Mononuclear cell (primary cell): ENCODE data around the gene STK38. TPM values are rescaled to one million over a fixed set of nuclear protein-coding genes. Genes with fewer than 3 reads are reported as not detected.

Experiments
- H3K27me3 ChIP-seq: 2 replicates; pipeline ENCODE4 v1.6.0; 2011; ENCODE audit warnings: low read length, control low read depth; ENCODE audit not compliant: insufficient read depth
- H3K4me1 ChIP-seq: 2 replicates; pipeline ENCODE4 v1.5.1; 2011; ENCODE audit warnings: mild to moderate bottlenecking, low read length, control low read depth; ENCODE audit not compliant: insufficient read depth
- H3K4me3 ChIP-seq: 2 replicates; pipeline ENCODE4 v1.5.1; 2011; ENCODE audit warnings: mild to moderate bottlenecking, low read length, moderate library complexity
- H3K9me3 ChIP-seq: 2 replicates; pipeline ENCODE4 v1.5.1; 2011; ENCODE audit warnings: low read depth, mild to moderate bottlenecking, control low read depth, low read length
- total RNA-seq: library from RNA; depleted of rRNA; stranded (reverse); fragments of >200 nt; gene quantifications from one replicate; pipeline ENCODE4 v1.2.3, GENCODE V29; 2012

The STK38 gene
- total RNA-seq, 1 donor: 35.3 TPM

DNA sequence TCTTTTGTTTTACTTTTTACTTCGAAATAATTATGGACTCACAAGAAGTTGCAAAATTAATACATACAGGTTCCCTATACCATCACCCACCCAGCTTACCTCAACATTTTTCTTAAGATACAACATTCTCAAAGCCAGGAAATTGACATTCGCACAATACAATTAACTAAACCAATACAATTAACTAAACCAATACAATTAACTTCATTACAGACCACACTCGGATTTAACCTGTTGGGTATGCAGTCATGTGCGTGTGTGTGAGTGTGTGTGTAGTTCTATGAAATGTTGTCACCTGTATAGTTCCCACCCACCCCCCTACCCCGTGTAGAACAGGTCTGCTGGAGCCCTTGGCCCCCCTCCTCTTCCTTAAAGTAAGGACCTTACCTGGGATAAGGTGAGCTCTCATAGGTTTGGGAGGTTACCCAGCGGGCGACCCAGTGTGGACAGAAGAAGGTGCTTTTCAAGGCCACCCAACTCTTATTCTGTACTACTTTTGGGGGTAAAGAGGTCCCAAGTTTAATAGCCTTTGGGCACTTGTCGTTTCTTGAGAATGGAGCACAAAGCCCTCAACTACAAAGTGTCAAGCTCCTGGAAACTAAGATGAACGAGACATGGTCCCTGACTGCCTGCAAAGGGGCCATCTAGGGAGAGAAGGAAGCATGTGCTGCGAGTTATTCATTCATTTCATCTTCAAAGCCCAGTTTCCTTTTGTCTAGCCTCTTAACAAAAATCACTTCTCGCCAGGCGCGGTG lies 544 bp upstream of the STK38 start:
- no peaks in the 10 kb centered on the region for H3K27me3 ChIP-seq
- H3K4me3 ChIP-seq: peak overlapping the region; percentile 100
- no peaks in the 10 kb centered on the region for H3K9me3 ChIP-seq
- peaks cover 38% of the 10 kb centered on the region for H3K4me1 ChIP-seq

DNA sequence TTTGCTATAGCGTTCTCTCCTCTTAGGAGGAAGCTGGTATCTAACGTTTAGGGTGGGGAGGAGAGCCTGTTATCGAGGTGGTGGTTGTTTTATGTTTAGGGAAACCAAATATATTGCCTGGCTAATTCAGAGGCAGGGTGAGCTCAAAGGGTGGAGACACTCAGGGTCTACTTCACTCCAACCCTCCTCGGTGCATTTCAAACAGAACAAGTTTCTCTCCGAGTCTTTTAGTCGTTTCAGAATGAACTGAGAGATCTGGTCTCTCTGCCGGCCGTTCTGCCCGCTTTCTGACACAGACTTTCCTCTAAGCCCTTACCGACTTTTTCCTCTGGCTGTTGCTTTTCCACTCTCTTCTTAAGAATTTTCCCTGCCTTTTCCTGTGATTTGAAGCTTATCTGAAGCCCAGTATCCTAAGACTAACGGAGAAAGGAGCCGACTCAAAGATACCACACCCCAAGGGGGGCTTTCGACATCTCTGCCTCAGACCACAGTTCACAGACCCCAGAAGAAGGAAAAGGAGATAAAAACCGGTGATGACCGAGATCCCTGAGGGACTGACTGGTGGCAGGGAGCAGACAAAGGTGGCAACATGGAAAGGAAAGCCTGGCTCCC lies 865 bp downstream of the STK38 start:
- Histone ChIP-seq H3K27me3 (no peaks in the 10 kb centered on the region), H3K4me1 (peaks cover 52% of the 10 kb centered on the region), H3K4me3 (peak overlapping the region; percentile 100), H3K9me3 (no peaks in the 10 kb centered on the region)

DNA sequence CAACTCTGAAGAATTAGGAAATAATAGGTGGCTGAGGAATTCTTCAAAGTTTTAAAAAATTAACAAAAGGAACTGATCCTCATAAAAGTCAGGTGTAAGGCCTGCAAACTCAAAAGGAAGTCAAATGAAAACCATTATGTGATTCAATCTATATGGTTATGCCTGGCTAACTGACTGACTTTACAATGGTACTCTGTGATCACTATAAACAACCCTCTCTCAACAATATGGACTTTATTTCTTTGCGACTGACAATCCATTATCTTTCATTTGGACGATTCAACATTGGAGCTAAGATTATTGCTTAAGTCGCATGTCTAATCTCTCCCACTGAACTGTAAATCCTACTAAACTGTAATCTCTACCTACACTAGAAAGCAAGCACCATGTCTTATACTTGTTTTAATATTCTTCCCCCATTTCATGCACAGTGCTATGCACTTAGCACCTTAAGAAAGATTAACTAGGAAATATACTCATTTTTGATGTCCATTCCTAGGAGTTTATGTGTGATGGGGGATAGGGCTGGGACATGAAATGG lies 1.4 kb downstream of the STK38 start:
- no peaks in the 10 kb centered on the region for H3K9me3 ChIP-seq
- peak overlapping the region; percentile 100 for H3K4me3 ChIP-seq
- no peaks in the 10 kb centered on the region for H3K27me3 ChIP-seq
- H3K4me1 ChIP-seq: peaks cover 56% of the 10 kb centered on the region

DNA sequence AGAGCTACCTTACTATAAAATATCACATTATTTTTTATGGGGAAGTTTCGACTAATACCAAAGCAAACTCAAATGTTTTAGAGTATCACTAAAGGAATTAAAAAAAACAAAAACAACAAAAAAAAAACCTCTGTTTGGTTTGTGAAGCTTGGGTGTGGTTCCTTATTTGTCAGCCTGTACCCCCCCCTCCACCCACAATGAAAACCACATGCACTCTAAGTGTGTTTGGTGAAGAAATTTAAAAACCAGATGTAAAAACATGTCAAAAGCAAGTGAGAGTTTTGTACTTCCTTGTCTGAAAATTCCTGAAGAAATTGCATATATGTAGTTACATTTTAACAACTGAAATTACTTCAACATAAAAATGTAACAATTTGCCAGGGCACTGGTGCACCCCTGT lies 3.1 kb downstream of the STK38 start:
- H3K4me1 ChIP-seq: peaks cover 70% of the 10 kb centered on the region
- peak overlapping the region; percentile 100 for H3K4me3 ChIP-seq
- H3K27me3 ChIP-seq: no peaks in the 10 kb centered on the region
- H3K9me3 ChIP-seq: no peaks in the 10 kb centered on the region

DNA sequence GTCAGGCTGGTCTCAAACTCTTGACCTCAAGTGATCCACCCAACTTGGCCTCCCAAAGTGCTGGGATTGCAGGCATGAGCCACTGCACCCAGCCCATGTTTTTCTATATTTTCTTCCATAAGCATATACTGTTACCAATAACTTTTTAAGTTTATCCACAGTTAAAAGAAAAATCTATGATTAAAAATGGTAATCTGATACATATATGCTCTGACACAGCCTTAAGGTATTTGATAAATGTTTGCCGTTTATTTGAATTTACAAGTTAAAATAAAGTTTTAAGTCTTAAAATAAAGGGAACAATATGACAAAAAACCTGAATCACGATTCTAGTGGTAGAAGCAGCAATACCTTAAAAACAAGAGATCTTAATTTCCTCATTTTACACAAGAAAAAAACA lies 5.2 kb downstream of the STK38 start:
- Histone ChIP-seq H3K4me1 (peaks cover 58% of the 10 kb centered on the region), H3K4me3 (no peak overlapping the region), H3K27me3 (no peaks in the 10 kb centered on the region), H3K9me3 (no peaks in the 10 kb centered on the region)

GRCh38 chr6:36539814-36540568 lies 7.3 kb downstream of the STK38 start:
- Histone ChIP-seq H3K27me3 (no peaks in the 10 kb centered on the region), H3K9me3 (no peaks in the 10 kb centered on the region), H3K4me3 (no peak overlapping the region), H3K4me1 (peaks cover 61% of the 10 kb centered on the region)

GRCh38 chr6:36536873-36537547 lies 10.3 kb downstream of the STK38 start:
- Histone ChIP-seq H3K4me1 (peaks cover 40% of the 10 kb centered on the region), H3K4me3 (no peak overlapping the region), H3K9me3 (no peaks in the 10 kb centered on the region), H3K27me3 (no peaks in the 10 kb centered on the region)

- Histone ChIP-seq H3K4me3 (no peak overlapping the region), H3K9me3 (no peaks in the 10 kb centered on the region), H3K27me3 (no peaks in the 10 kb centered on the region), H3K4me1 (peaks cover 16% of the 10 kb centered on the region)
Observed at GRCh38 chr6:36533321-36533720, 14.0 kb downstream of the STK38 start.

DNA sequence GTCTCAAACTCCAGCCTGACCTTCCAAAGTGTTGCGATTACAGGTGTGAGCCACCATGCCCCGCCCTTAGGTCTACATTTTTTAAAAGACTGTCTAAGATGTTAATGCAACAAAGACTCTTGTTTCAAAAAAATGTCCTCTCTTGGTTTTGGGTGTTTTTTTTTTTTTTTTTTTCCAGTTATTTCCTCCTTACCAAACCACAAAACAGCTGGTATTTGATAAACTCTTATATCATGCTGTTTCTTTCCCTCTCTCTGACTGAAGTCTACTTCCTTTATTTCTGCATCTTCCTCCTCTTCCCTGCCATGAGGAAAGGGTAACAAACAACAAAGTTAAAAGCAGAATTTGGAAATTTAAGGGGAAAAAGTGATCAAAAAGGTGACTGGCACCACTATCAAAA lies 21.2 kb downstream of the STK38 start:
- Histone ChIP-seq H3K4me3 (no peak overlapping the region), H3K4me1 (peaks cover 13% of the 10 kb centered on the region), H3K27me3 (no peaks in the 10 kb centered on the region), H3K9me3 (no peaks in the 10 kb centered on the region)

GRCh38 chr6:36525346-36525745 lies 21.9 kb downstream of the STK38 start:
- Histone ChIP-seq H3K27me3 (no peaks in the 10 kb centered on the region), H3K4me1 (peaks cover 13% of the 10 kb centered on the region), H3K4me3 (no peak overlapping the region), H3K9me3 (no peaks in the 10 kb centered on the region)

DNA sequence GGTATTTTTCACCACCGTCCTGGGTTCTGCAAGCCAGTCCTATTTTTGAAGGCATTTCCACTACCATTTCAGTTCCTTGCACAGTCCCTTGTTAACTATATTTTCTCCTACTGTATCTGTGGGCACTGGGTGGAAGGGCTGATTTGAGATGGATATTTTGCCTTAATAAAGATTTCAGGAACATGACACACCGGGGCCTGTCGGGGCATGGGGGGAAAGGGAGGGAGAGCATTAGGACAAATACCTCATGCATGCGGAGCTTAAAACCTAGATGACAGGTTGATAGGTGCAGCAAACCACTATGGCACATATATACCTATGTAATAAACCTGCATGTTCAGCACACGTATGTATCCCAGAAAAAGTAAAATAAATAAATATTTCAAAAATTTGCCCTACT lies 22.4 kb downstream of the STK38 start:
- Histone ChIP-seq H3K4me3 (no peak overlapping the region), H3K9me3 (no peaks in the 10 kb centered on the region), H3K27me3 (no peaks in the 10 kb centered on the region), H3K4me1 (peaks cover 13% of the 10 kb centered on the region)

GRCh38 chr6:36523936-36524499 lies 23.3 kb downstream of the STK38 start:
- no peaks in the 10 kb centered on the region for H3K9me3 ChIP-seq
- H3K27me3 ChIP-seq: no peaks in the 10 kb centered on the region
- peaks cover 13% of the 10 kb centered on the region for H3K4me1 ChIP-seq
- H3K4me3 ChIP-seq: no peak overlapping the region

- H3K4me3 ChIP-seq: no peak overlapping the region
- H3K27me3 ChIP-seq: no peaks in the 10 kb centered on the region
- no peaks in the 10 kb centered on the region for H3K9me3 ChIP-seq
- H3K4me1 ChIP-seq: peaks cover 13% of the 10 kb centered on the region
Observed at GRCh38 chr6:36523451-36523850, 23.8 kb downstream of the STK38 start.

DNA sequence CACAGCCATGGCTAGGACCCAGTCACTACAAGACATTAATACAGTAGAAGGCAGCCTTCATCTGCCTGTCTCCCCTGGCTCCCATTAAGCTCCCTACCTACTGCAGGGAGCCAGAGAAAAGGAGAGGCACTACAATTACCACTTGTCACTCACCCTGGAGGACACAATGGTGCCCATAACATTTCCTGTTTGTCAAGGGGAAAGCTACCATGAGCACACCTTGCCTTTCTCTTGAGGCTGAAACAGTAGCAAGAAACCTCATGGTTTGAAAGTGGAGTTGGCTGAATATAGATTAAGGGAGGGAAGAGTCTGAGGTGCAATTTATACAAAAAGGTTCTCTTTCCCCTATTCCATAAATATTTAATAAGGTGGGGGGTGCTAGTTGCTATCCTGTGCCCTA lies 27.9 kb downstream of the STK38 start:
- Histone ChIP-seq H3K27me3 (no peaks in the 10 kb centered on the region), H3K9me3 (no peaks in the 10 kb centered on the region), H3K4me1 (peaks cover 9% of the 10 kb centered on the region), H3K4me3 (no peak overlapping the region)
